DND-41 (cell line): ENCODE data around the gene PTGFRN.

Source experiments
- EZH2 ChIP-seq: IDR thresholded peaks from 3 replicates; pipeline ENCODE4 v1.6.1; 2012; ENCODE audit warnings: borderline replicate concordance, low read depth, mild to moderate bottlenecking, moderate library complexity, low read length, inconsistent platforms; ENCODE audit not compliant: severe bottlenecking
- TF ChIP-seq, protein P1 (sequence below): IDR thresholded peaks from 2 replicates; pipeline ENCODE4 v1.5.1; 2012; ENCODE audit warnings: borderline replicate concordance, low read length, moderate library complexity, mild to moderate bottlenecking; ENCODE audit not compliant: poor library complexity, severe bottlenecking; ENCODE audit errors: extremely low read depth

DNA sequence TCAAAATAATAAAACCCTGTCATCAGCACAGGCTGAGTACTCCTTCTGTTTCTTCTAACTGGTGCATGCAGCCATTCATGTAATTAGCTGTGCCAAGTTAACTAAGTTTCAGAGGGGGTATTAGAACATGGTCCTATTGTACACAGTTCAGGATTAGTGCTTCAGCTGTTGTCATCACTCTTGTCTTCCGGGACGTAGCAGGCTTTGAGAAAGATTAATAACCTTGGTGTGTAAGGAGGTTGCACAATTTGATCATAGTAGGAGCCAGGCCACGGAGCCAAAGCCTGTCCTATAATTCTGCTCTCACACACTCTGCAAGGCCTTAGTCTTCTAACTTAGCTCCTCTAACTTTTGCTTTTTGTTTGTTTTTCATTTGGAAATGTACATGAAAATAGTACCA is 44.7 kb downstream of the PTGFRN start:
- TF ChIP-seq, protein P1, sequence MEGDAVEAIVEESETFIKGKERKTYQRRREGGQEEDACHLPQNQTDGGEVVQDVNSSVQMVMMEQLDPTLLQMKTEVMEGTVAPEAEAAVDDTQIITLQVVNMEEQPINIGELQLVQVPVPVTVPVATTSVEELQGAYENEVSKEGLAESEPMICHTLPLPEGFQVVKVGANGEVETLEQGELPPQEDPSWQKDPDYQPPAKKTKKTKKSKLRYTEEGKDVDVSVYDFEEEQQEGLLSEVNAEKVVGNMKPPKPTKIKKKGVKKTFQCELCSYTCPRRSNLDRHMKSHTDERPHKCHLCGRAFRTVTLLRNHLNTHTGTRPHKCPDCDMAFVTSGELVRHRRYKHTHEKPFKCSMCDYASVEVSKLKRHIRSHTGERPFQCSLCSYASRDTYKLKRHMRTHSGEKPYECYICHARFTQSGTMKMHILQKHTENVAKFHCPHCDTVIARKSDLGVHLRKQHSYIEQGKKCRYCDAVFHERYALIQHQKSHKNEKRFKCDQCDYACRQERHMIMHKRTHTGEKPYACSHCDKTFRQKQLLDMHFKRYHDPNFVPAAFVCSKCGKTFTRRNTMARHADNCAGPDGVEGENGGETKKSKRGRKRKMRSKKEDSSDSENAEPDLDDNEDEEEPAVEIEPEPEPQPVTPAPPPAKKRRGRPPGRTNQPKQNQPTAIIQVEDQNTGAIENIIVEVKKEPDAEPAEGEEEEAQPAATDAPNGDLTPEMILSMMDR: no peak
- TF ChIP-seq EZH2: no peak
